ENCODE measurements around the gene RNASE4.
"Not testable (repeated sequence)": the region's sequence is repeated elsewhere in the genome, so short reads cannot be mapped to it uniquely, and the experiment has no call there.

Gene RNASE4

GRCh38 chr14:20659813-20660395 lies 24.5 kb upstream of the RNASE4 start:
- Histone ChIP-seq H3K36me3 (replicated peaks) (no peaks in the 10 kb centered on the region), H3K9me3 (no peaks in the 10 kb centered on the region), H3K27me3 (ENCODE audit: low read depth) (no peaks in the 10 kb centered on the region), H3K4me1 (peaks cover 3% of the 10 kb centered on the region; the same call in 1 of the 2 replicates), H3K4me3 (no peak overlapping the region)
- no peak for DNase-seq (ENCODE audit: low spot score in 2 of 2)
- in situ Hi-C loops (cut with MboI; ENCODE audit: low sequenced_read_pairs) = no loop called here

- no peaks in the 10 kb centered on the region for H3K36me3 ChIP-seq (replicated peaks)
- peaks cover 3% of the 10 kb centered on the region; the same call in 1 of the 2 replicates for H3K4me1 ChIP-seq
- in situ Hi-C loops (cut with MboI; ENCODE audit: low sequenced_read_pairs) = no loop called here
- H3K4me3 ChIP-seq = no peak overlapping the region
- H3K27me3 ChIP-seq (ENCODE audit: low read depth) = no peaks in the 10 kb centered on the region
- no peak for DNase-seq (ENCODE audit: low spot score in 2 of 2)
- no peaks in the 10 kb centered on the region for H3K9me3 ChIP-seq
These were observed 23.2 kb upstream of the RNASE4 start for GRCh38 chr14:20661197-20661596.

- in situ Hi-C loops (cut with MboI; ENCODE audit: low sequenced_read_pairs) = no loop called here
- H3K4me3 ChIP-seq = peak overlapping the region; percentile 50
- DNase-seq (ENCODE audit: low spot score in 2 of 2) = peak; percentile 77 to 93
- H3K9me3 ChIP-seq = no peaks in the 10 kb centered on the region
- peaks cover 3% of the 10 kb centered on the region; the same call in 1 of the 2 replicates for H3K4me1 ChIP-seq
- H3K27me3 ChIP-seq (ENCODE audit: low read depth) = no peaks in the 10 kb centered on the region
- H3K36me3 ChIP-seq (replicated peaks) = no peaks in the 10 kb centered on the region
These were observed 21.2 kb upstream of the RNASE4 start for GRCh38 chr14:20662968-20663732.

- H3K27me3 ChIP-seq (ENCODE audit: low read depth); in situ Hi-C loops (cut with MboI; ENCODE audit: low sequenced_read_pairs); DNase-seq (ENCODE audit: low spot score in 2 of 2); H3K9me3 ChIP-seq; H3K4me1 ChIP-seq; H3K4me3 ChIP-seq; H3K36me3 ChIP-seq (replicated peaks): not testable (repeated sequence)
These were observed 17.9 kb upstream of the RNASE4 start for GRCh38 chr14:20666400-20666961.

GRCh38 chr14:20667957-20668356 lies 16.4 kb upstream of the RNASE4 start:
- Histone ChIP-seq H3K36me3 (replicated peaks) (no peaks in the 10 kb centered on the region), H3K4me1 (peaks cover 3% of the 10 kb centered on the region; the same call in 1 of the 2 replicates), H3K4me3 (no peak overlapping the region), H3K9me3 (no peaks in the 10 kb centered on the region), H3K27me3 (ENCODE audit: low read depth) (no peaks in the 10 kb centered on the region)
- no peak for DNase-seq (ENCODE audit: low spot score in 2 of 2)
- in situ Hi-C loops (cut with MboI; ENCODE audit: low sequenced_read_pairs) = no loop called here

- DNase-seq (ENCODE audit: low spot score in 2 of 2) = no peak
- H3K36me3 ChIP-seq (replicated peaks) = no peaks in the 10 kb centered on the region
- in situ Hi-C loops (cut with MboI; ENCODE audit: low sequenced_read_pairs) = no loop called here
- H3K4me1 ChIP-seq = no peaks in the 10 kb centered on the region
- no peak overlapping the region for H3K4me3 ChIP-seq
- no peaks in the 10 kb centered on the region for H3K9me3 ChIP-seq
- H3K27me3 ChIP-seq (ENCODE audit: low read depth) = no peaks in the 10 kb centered on the region
These were observed 15.4 kb upstream of the RNASE4 start for GRCh38 chr14:20668969-20669368.

- Histone ChIP-seq H3K36me3 (replicated peaks) (no peaks in the 10 kb centered on the region), H3K9me3 (no peaks in the 10 kb centered on the region), H3K4me1 (no peaks in the 10 kb centered on the region; the same call in 1 of the 2 replicates), H3K27me3 (ENCODE audit: low read depth) (peaks cover 9% of the 10 kb centered on the region), H3K4me3 (no peak overlapping the region)
- in situ Hi-C loops (cut with MboI; ENCODE audit: low sequenced_read_pairs) = no loop called here
- no peak for DNase-seq (ENCODE audit: low spot score in 2 of 2)
These were observed 12.6 kb upstream of the RNASE4 start for GRCh38 chr14:20671597-20672283.

GRCh38 chr14:20675669-20676068 lies 8.7 kb upstream of the RNASE4 start:
- Histone ChIP-seq H3K4me1 (peaks cover 3% of the 10 kb centered on the region; the same call in 1 of the 2 replicates), H3K9me3 (no peaks in the 10 kb centered on the region), H3K27me3 (ENCODE audit: low read depth) (peaks cover 9% of the 10 kb centered on the region), H3K36me3 (replicated peaks) (no peaks in the 10 kb centered on the region), H3K4me3 (no peak overlapping the region)
- no peak for DNase-seq (ENCODE audit: low spot score in 2 of 2)
- in situ Hi-C loops (cut with MboI; ENCODE audit: low sequenced_read_pairs) = no loop called here

GRCh38 chr14:20676072-20676471 lies 8.3 kb upstream of the RNASE4 start:
- no peaks in the 10 kb centered on the region for H3K36me3 ChIP-seq (replicated peaks)
- peaks cover 9% of the 10 kb centered on the region for H3K27me3 ChIP-seq (ENCODE audit: low read depth)
- peaks cover 3% of the 10 kb centered on the region; the same call in 1 of the 2 replicates for H3K4me1 ChIP-seq
- no peak for DNase-seq (ENCODE audit: low spot score in 2 of 2)
- no peak overlapping the region for H3K4me3 ChIP-seq
- in situ Hi-C loops (cut with MboI; ENCODE audit: low sequenced_read_pairs) = no loop called here
- H3K9me3 ChIP-seq = no peaks in the 10 kb centered on the region

GRCh38 chr14:20679907-20680306 lies 4.5 kb upstream of the RNASE4 start:
- Histone ChIP-seq H3K36me3 (replicated peaks) (no peaks in the 10 kb centered on the region), H3K9me3 (no peaks in the 10 kb centered on the region), H3K4me3 (no peak overlapping the region), H3K27me3 (ENCODE audit: low read depth) (peaks cover 9% of the 10 kb centered on the region), H3K4me1 (peaks cover 3% of the 10 kb centered on the region; the same call in 1 of the 2 replicates)
- in situ Hi-C loops (cut with MboI; ENCODE audit: low sequenced_read_pairs) = loop anchor here (5.0 kb wide), 1 partner anchor 48 kb away; no protein-coding TSS in a partner anchor
- DNase-seq (ENCODE audit: low spot score in 2 of 2) = peak; percentile 14 to 77

- in situ Hi-C loops (cut with MboI; ENCODE audit: low sequenced_read_pairs) = loop anchor here (5.0 kb wide), 1 partner anchor 48 kb away; no protein-coding TSS in a partner anchor
These were observed 4.0 kb upstream of the RNASE4 start for GRCh38 chr14:20680363-20680762.

GRCh38 chr14:20680843-20681347 lies 3.5 kb upstream of the RNASE4 start:
- Histone ChIP-seq H3K9me3 (no peaks in the 10 kb centered on the region), H3K4me1 (peaks cover 6% of the 10 kb centered on the region; the same call in 1 of the 2 replicates), H3K36me3 (replicated peaks) (no peaks in the 10 kb centered on the region), H3K4me3 (peak overlapping the region; percentile 59), H3K27me3 (ENCODE audit: low read depth) (peaks cover 2% of the 10 kb centered on the region)
- peak in 1 of 2 experiments; percentile 63 for DNase-seq (ENCODE audit: low spot score in 2 of 2)
- in situ Hi-C loops (cut with MboI; ENCODE audit: low sequenced_read_pairs) = loop anchor here (5.0 kb wide), 1 partner anchor 49 kb away; no protein-coding TSS in a partner anchor

More at GRCh38 chr14:20680363-20680762, 4.0 kb upstream of the RNASE4 start:
- Histone ChIP-seq H3K36me3 (replicated peaks) (no peaks in the 10 kb centered on the region), H3K4me3 (peak overlapping the region; percentile 59; the same call in 1 of the 2 replicates), H3K9me3 (no peaks in the 10 kb centered on the region), H3K27me3 (ENCODE audit: low read depth) (peaks cover 5% of the 10 kb centered on the region), H3K4me1 (peaks cover 6% of the 10 kb centered on the region; the same call in 1 of the 2 replicates)
- no peak for DNase-seq (ENCODE audit: low spot score in 2 of 2)
